K562 (cell line): Measurements from ENCODE around the gene CYB561A3. TPM values are rescaled to one million over a fixed set of nuclear protein-coding genes. Genes with fewer than 3 reads are reported as not detected.

Experiments used
- ATAC-seq: fragments of 200-7000 bp; cut with Tn5 transposase; 3 replicates; pipeline ENCODE4 v1.9.1; 2020; ENCODE audit warnings: moderate library complexity
- BruUV-seq: library from RNA; stranded (reverse); fragments of 400-500 nt; replicated peaks from 2 replicates; lab custom pipeline; 2021; lab: Mats Ljungman, UMichigan
- CTCF ChIA-PET: fragments of 300-600 bp; formaldehyde crosslinking; extraction: SDS; loops from one replicate; lab custom pipeline; 2021; ENCODE audit warnings: low intra/inter-chr PET ratio; lab: Yijun Ruan, JAX
- POLR2A ChIA-PET: fragments of 300-600, 350-650 bp; sonication (Branson Sonifier 250); formaldehyde crosslinking; extraction: SDS; loops from one replicate; lab custom pipeline; 2021; ENCODE audit warnings: antibody characterized with exemption, inconsistent platforms; lab: Yijun Ruan, JAX
- DNase-seq, 4 experiments: peaks; one replicate each; pipeline versions ENCODE4 v3.0.0 to v3.0.0-alpha.2; 2011 to 2018; ENCODE audit warnings: low spot score in 3 of 4, mixed read lengths in 3 of 4; ENCODE audit errors: extremely low read depth in 1 of 4
- FAIRE-seq: peaks from 2 replicates; lab custom pipeline; 2011; peaks lifted over from hg19 to GRCh38; lab: Jason Lieb, UNC
- H2AFZ ChIP-seq: 2 replicates; pipeline ENCODE4 v1.6.0; 2011; ENCODE audit warnings: low read depth, low read length, control low read depth, inconsistent platforms
- H3K27ac ChIP-seq: fragments of 200-600 bp; 3 replicates; pipeline ENCODE4 v1.8.0; 2011; ENCODE audit warnings: low read depth, mild to moderate bottlenecking, control low read depth, inconsistent platforms, low read length, moderate library complexity, mixed read lengths; ENCODE audit errors: extremely low read depth
- H3K27me3 ChIP-seq, 2 experiments: fragments of 300-600 bp in 1 of 2; 2 replicates in 1 of 2; 3 replicates in 1 of 2; pipeline versions ENCODE4 v1.6.0 to v1.8.0; 2011; ENCODE audit warnings: inconsistent platforms in 2 of 2, low read length in 2 of 2, mild to moderate bottlenecking in 1 of 2, mixed read lengths in 1 of 2, moderate library complexity in 1 of 2; ENCODE audit not compliant: control insufficient read depth in 2 of 2, insufficient read depth in 2 of 2
- H3K36me3 ChIP-seq: fragments of 300-600 bp; 3 replicates; pipeline ENCODE4 v1.8.0; 2011; ENCODE audit warnings: mild to moderate bottlenecking, low read length, inconsistent platforms; ENCODE audit not compliant: control insufficient read depth, insufficient read depth
- H3K4me1 ChIP-seq, 2 experiments: fragments of 200-600 bp in 1 of 2; replicated peaks in 1 of 2; 2 replicates in 1 of 2; 3 replicates in 1 of 2; pipeline versions ENCODE4 v1.5.1 to v1.8.0; 2011; ENCODE audit warnings: inconsistent platforms in 2 of 2, low read length in 2 of 2, mild to moderate bottlenecking in 1 of 2, mixed read lengths in 1 of 2, moderate library complexity in 1 of 2; ENCODE audit not compliant: control insufficient read depth in 2 of 2, insufficient read depth in 2 of 2
- H3K4me2 ChIP-seq: 2 replicates; pipeline ENCODE4 v1.6.1; 2011; ENCODE audit warnings: low read length, control low read depth, inconsistent platforms, mixed read lengths; ENCODE audit not compliant: insufficient read depth
- H3K4me3 ChIP-seq: fragments of 200-600 bp; sonication (generic), shearing (Covaris generic); 2 replicates; pipeline ENCODE4 v1.5.1; 2016; ENCODE audit warnings: control low read depth, inconsistent platforms
- H3K79me2 ChIP-seq: fragments of 200-600 bp; 3 replicates; pipeline ENCODE4 v1.8.0; 2011; ENCODE audit warnings: low read length, inconsistent platforms; ENCODE audit not compliant: control insufficient read depth, insufficient read depth
- H3K9ac ChIP-seq, 2 experiments: 2 replicates each; pipeline versions ENCODE4 v1.6.0 to v1.6.1; 2011; ENCODE audit warnings: low read depth in 2 of 2, low read length in 2 of 2, control low read depth in 1 of 2, inconsistent platforms in 1 of 2, mild to moderate bottlenecking in 1 of 2, mixed read lengths in 1 of 2; ENCODE audit not compliant: insufficient read depth in 1 of 2
- H3K9me1 ChIP-seq: one replicate; pipeline ENCODE4 v1.6.0; 2011; ENCODE audit warnings: inconsistent platforms, mild to moderate bottlenecking, low read length, moderate library complexity; ENCODE audit not compliant: control insufficient read depth, insufficient read depth
- H3K9me3 ChIP-seq: replicated peaks from 2 replicates; pipeline ENCODE4 v1.5.1; 2011; ENCODE audit warnings: low read depth, low read length, inconsistent platforms; ENCODE audit not compliant: control insufficient read depth, insufficient read depth
- H4K20me1 ChIP-seq: replicated peaks from 2 replicates; pipeline ENCODE4 v1.6.1; 2011; ENCODE audit warnings: low read length, inconsistent platforms, mixed read lengths; ENCODE audit not compliant: control insufficient read depth, insufficient read depth
- BRF1 ChIP-seq: IDR thresholded peaks from 3 replicates; pipeline ENCODE4 v1.6.1; 2011; ENCODE audit warnings: borderline replicate concordance, mild to moderate bottlenecking; ENCODE audit not compliant: insufficient read length; ENCODE audit errors: extremely low read depth
- CBFA2T2 ChIP-seq: fragments of 450-650 bp; conservative IDR thresholded peaks from 2 replicates; pipeline ENCODE4 v1.6.1; 2017; ENCODE audit warnings: mild to moderate bottlenecking
- CBFA2T3 ChIP-seq: fragments of 450-650 bp; IDR thresholded peaks from 2 replicates; pipeline ENCODE4 v1.6.1; 2017
- FOXK1 ChIP-seq: sonication (generic); formaldehyde crosslinking; IDR thresholded peaks from 2 replicates; pipeline ENCODE4 v1.8.0; 2022; ENCODE audit warnings: missing genetic modification reagents, mild to moderate bottlenecking, borderline replicate concordance
- PHTF2 ChIP-seq: fragments of 250-450 bp; sonication (Bioruptor Pico); IDR thresholded peaks from 2 replicates; pipeline ENCODE4 v1.5.0; 2021; ENCODE audit warnings: mild to moderate bottlenecking
- RBM14 ChIP-seq: fragments of 200-400 bp; formaldehyde crosslinking; IDR thresholded peaks from 2 replicates; pipeline ENCODE4 v1.6.1; 2018; ENCODE audit warnings: low read depth, mild to moderate bottlenecking, low read length, moderate library complexity, borderline replicate concordance; ENCODE audit not compliant: insufficient read depth
- RFX7 ChIP-seq: fragments of 250-450 bp; sonication (Bioruptor Pico); IDR thresholded peaks from 2 replicates; pipeline ENCODE4 v1.5.1; 2021; ENCODE audit warnings: mild to moderate bottlenecking
- SIRT6 ChIP-seq: IDR thresholded peaks from one replicate; pipeline ENCODE4 v1.6.1; 2012; ENCODE audit warnings: low read depth, mild to moderate bottlenecking, control low read depth, inconsistent platforms, low read length, moderate library complexity
- TCF7 ChIP-seq: sonication (generic); IDR thresholded peaks from 2 replicates; pipeline ENCODE4 v1.6.1; 2016; ENCODE audit warnings: antibody characterized with exemption, borderline replicate concordance
- ZBTB33 ChIP-seq: sonication (generic); formaldehyde crosslinking; IDR thresholded peaks from 2 replicates; pipeline ENCODE4 v1.8.1; 2023; ENCODE audit warnings: mild to moderate bottlenecking, missing genetic modification reagents
- ZBTB43 ChIP-seq: sonication (generic); formaldehyde crosslinking; IDR thresholded peaks from 2 replicates; pipeline ENCODE4 v1.8.0; 2023; ENCODE audit warnings: mild to moderate bottlenecking, missing genetic modification reagents
- ZNF586 ChIP-seq: fragments of 450-650 bp; formaldehyde crosslinking; conservative IDR thresholded peaks from 2 replicates; pipeline ENCODE4 v1.4.0; 2020; ENCODE audit warnings: mild to moderate bottlenecking, moderate library complexity
- WGBS: fragments of 100-300 bp; shearing (Covaris generic); methylation state at CpG from one replicate; pipeline ENCODE4 v1.1.6; 2016; ENCODE audit warnings: low coverage, mixed read lengths; ENCODE audit not compliant: insufficient coverage; ENCODE audit errors: missing lambda C conversion rate; 5-methylcytosine and 5-hydroxymethylcytosine counted together
- in situ Hi-C: fragments of 300-500 bp; cut with MboI; formaldehyde crosslinking; loops from 4 replicates; pipeline ENCODE4 v1.15.0; 2018; ENCODE audit warnings: inconsistent platforms, mixed read lengths
- intact Hi-C: fragments of 100-400 bp; cut with micrococcal nuclease; formaldehyde crosslinking; loops from 2 replicates; pipeline ENCODE4 v1.14.2; 2022
- polyA plus RNA-seq, 8 experiments: library from polyadenylated mRNA; depleted of rRNA in 4 of 8; stranded (reverse) in 5 of 8; unstranded in 3 of 8; fragments of >200 nt; fragmentation: Nextera tagmentation in 2 of 8; fragmentation: Illumina TruSeq in 1 of 8; extraction: Ambion mirVana in 2 of 8; extraction: Trizol in 1 of 8; gene quantifications; 2 replicates each; pipeline versions ENCODE4 v1.2.1 to v1.2.3, GENCODE V29; 2011 to 2014; ENCODE audit warnings: inconsistent platforms in 1 of 8, missing spikeins in 1 of 8
- total RNA-seq, 7 experiments: library from RNA; depleted of rRNA in 6 of 7; stranded (reverse); fragments of >200 nt in 6 of 7; fragmentation: Illumina TruSeq in 2 of 7; extraction: Trizol in 2 of 7; gene quantifications; 2 replicates each; pipeline versions ENCODE4 v1.2.1 to v1.2.3, GENCODE V29; 2011 to 2021; ENCODE audit warnings: low replicate concordance in 1 of 7

The CYB561A3 gene
- total and polyA plus RNA-seq, 9 of the 15 experiments (the other 6 are each of a cell fraction or from before 2014, with no cell fraction given): 29.2 to 78.9 (median 37.9) TPM

GRCh38 chr11:61377461-61378160 is 15.9 kb upstream of the CYB561A3 start:
- DNase-seq: no peak
- Histone ChIP-seq H3K36me3 (peaks cover 22% of the 10 kb centered on the region; the same call in 1 of the 3 replicates), H3K27me3 (no peaks in the 10 kb centered on the region), H3K4me1 (no peaks in the 10 kb centered on the region), H3K4me2 (no peak overlapping the region), H3K79me2 (no peaks in the 10 kb centered on the region), H3K4me3 (no peak overlapping the region), H3K9me1 (no peaks in the 10 kb centered on the region), H3K9ac (no peak overlapping the region), H3K27ac (no peak overlapping the region)
- no TSS peak for BruUV-seq
- no peak for ATAC-seq
- 75% methylated on average over 6 of the region's 6 CpGs for WGBS
- intact Hi-C loops: no loop called here
- no peak for FAIRE-seq
- no peak for TF ChIP-seq TCF7
- no peak for TF ChIP-seq RBM14
- TF ChIP-seq ZNF586: no peak
- no peak for TF ChIP-seq RFX7 (CRISPR knock-in tag)
- no peak for TF ChIP-seq BRF1
- no peak for TF ChIP-seq ZBTB43 (CRISPR knock-in tag)
- TF ChIP-seq ZBTB33 (CRISPR knock-in tag): no peak
- TF ChIP-seq CBFA2T2: no peak
- no peak for TF ChIP-seq FOXK1 (CRISPR knock-in tag)
- no peak for TF ChIP-seq PHTF2 (CRISPR knock-in tag)
- no peak for TF ChIP-seq SIRT6
- TF ChIP-seq CBFA2T3: no peak
- TF ChIP-seq, all 486 proteins: peak for 0
- Histone ChIP-seq H4K20me1 (no peaks in the 10 kb centered on the region), H2AFZ (no peak overlapping the region), H3K9me3 (peaks cover 3% of the 10 kb centered on the region; the same call in 1 of the 2 replicates)
- CTCF ChIA-PET: interaction anchor here (0.6 kb wide), 1 partner anchor 27 kb away, joined by 6 read pairs; no protein-coding TSS in a partner anchor
- POLR2A ChIA-PET: interaction anchor here (0.7 to 2.4 kb wide), 2 partner anchors 12 to 47 kb away, joined by 3 to 6 read pairs; no protein-coding TSS in a partner anchor
- in situ Hi-C loops: no loop called here
